ENCODE data around the gene NUP88.

- TF ChIP-seq CTCF (IDR thresholded peaks at IDR 0.05; ENCODE audit: low read depth, low read length) (no peak), POLR2A (IDR thresholded peaks at IDR 0.05; ENCODE audit: extremely low read depth, insufficient read length) (no peak), MAX (IDR thresholded peaks at IDR 0.05; ENCODE audit: low read depth, low read length) (no peak), MYC (IDR thresholded peaks at IDR 0.05; ENCODE audit: low read depth, low read length) (no peak)
Measured at GRCh38 chr17:5378566-5379207, 40.8 kb downstream of the NUP88 start.

Measured in NB4 (cell line).